Transverse colon (tissue), 3 donors: ENCODE data around the gene ARHGAP23.
"Not testable (repeated sequence)": the region's sequence is repeated elsewhere in the genome, so short reads cannot be mapped to it uniquely, and the experiment has no call there.

Source experiments
- CTCF ChIP-seq, 5 experiments: fragments of 200-600 bp in 3 of 5; fragments of 450-650 bp in 2 of 5; sonication (generic) in 3 of 5; IDR thresholded peaks; 1 replicate in 2 of 5; 2 replicates in 3 of 5; pipeline ENCODE4 v1.5.1; 2016 to 2017; ENCODE audit warnings: antibody characterized with exemption in 5 of 5, inconsistent platforms in 3 of 5, mild to moderate bottlenecking in 2 of 5, moderate library complexity in 1 of 5
- POLR2A ChIP-seq: fragments of 450-650 bp; IDR thresholded peaks from one replicate; pipeline ENCODE4 v1.6.1; 2016; ENCODE audit warnings: antibody characterized with exemption, mild to moderate bottlenecking, moderate library complexity

GRCh38 chr17:38503286-38503913 lies 75.1 kb downstream of the ARHGAP23 start:
- not testable (repeated sequence) for TF ChIP-seq CTCF (IDR thresholded peaks at IDR 0.05); POLR2A
